Stomach smooth muscle (tissue), 2 donors: Measurements from ENCODE around the gene MEGF6.

Source experiments
- H3K27ac ChIP-seq: one replicate; pipeline ENCODE4 v1.7.0; 2013; ENCODE audit warnings: mild to moderate bottlenecking, low read length, inconsistent platforms
- H3K27me3 ChIP-seq, 2 donors: one replicate each; pipeline ENCODE4 v1.7.0; 2013; ENCODE audit warnings: low read length in 2 of 2; ENCODE audit not compliant: insufficient read depth in 2 of 2, control insufficient read depth in 1 of 2
- H3K36me3 ChIP-seq, 2 donors: one replicate each; pipeline ENCODE4 v1.7.0; 2013; ENCODE audit warnings: low read length in 2 of 2; ENCODE audit not compliant: control insufficient read depth in 2 of 2, insufficient read depth in 2 of 2
- H3K4me1 ChIP-seq: one replicate; pipeline ENCODE4 v1.7.0; 2013; ENCODE audit warnings: low read length; ENCODE audit not compliant: control insufficient read depth, insufficient read depth
- H3K4me3 ChIP-seq, 2 donors: one replicate each; pipeline ENCODE4 v1.7.0; 2013; ENCODE audit warnings: low read length in 2 of 2
- H3K9ac ChIP-seq, 2 donors: one replicate each; pipeline ENCODE4 v1.7.0; 2013; ENCODE audit warnings: low read length in 2 of 2, mild to moderate bottlenecking in 1 of 2
- H3K9me3 ChIP-seq, 2 donors: one replicate each; pipeline ENCODE4 v1.7.0; 2013; ENCODE audit warnings: low read length in 2 of 2; ENCODE audit not compliant: control insufficient read depth in 2 of 2
- donor health status: healthy.
- donor health status: Pancreatic carcinoma.

MEGF6 gene

GRCh38 chr1:3455670-3456448, 155.4 kb downstream of the MEGF6 start:
- Histone ChIP-seq H3K27me3 (peaks cover 36 to 47% of the 10 kb centered on the region in 2 donors), H3K36me3 (no peaks in the 10 kb centered on the region), H3K27ac (no peak overlapping the region), H3K4me1 (peaks cover 25% of the 10 kb centered on the region), H3K9ac (no peak overlapping the region), H3K4me3 (no peak overlapping the region), H3K9me3 (no peaks in the 10 kb centered on the region)

- Histone ChIP-seq H3K4me1 (peaks cover 25% of the 10 kb centered on the region), H3K36me3 (no peaks in the 10 kb centered on the region), H3K9ac (no peak overlapping the region), H3K27ac (no peak overlapping the region), H3K27me3 (peaks cover 39 to 47% of the 10 kb centered on the region in 2 donors), H3K9me3 (no peaks in the 10 kb centered on the region), H3K4me3 (peak overlapping the region in 1 of 2 donors; percentile 47)
These were observed 156.3 kb downstream of the MEGF6 start for GRCh38 chr1:3454811-3455618.

GRCh38 chr1:3453891-3454810, 157.2 kb downstream of the MEGF6 start, which contains the start of gene ARHGEF16:
Gene ARHGEF16, plus strand, starts transcription at chr1:3454665. Its CDS starts 8,420 bp downstream, at chr1:3463085.
- Histone ChIP-seq H3K4me3 (peak within 1 kb of the TSS in 1 of 2 donors; percentile 54), H3K27ac (no peak within 1 kb of the TSS), H3K9me3 (no peaks in the 10 kb centered on the region), H3K9ac (no peak within 1 kb of the TSS), H3K4me1 (peaks cover 25% of the 10 kb centered on the region), H3K36me3 (no peaks in the 10 kb centered on the region), H3K27me3 (peaks cover 39 to 47% of the 10 kb centered on the region in 2 donors)

- H3K4me3 ChIP-seq, result no peak overlapping the region
- H3K36me3 ChIP-seq, result no peaks in the 10 kb centered on the region
- no peaks in the 10 kb centered on the region for H3K9me3 ChIP-seq
- peaks cover 22% of the 10 kb centered on the region for H3K4me1 ChIP-seq
- peaks cover 39 to 47% of the 10 kb centered on the region in 2 donors for H3K27me3 ChIP-seq
- H3K9ac ChIP-seq, result peak overlapping the region in 1 of 2 donors; percentile 31
- H3K27ac ChIP-seq, result no peak overlapping the region
These were observed 158.0 kb downstream of the MEGF6 start for GRCh38 chr1:3453203-3453761.

- no peaks in the 10 kb centered on the region for H3K36me3 ChIP-seq
- H3K9me3 ChIP-seq, result no peaks in the 10 kb centered on the region
- peaks cover 17% of the 10 kb centered on the region for H3K4me1 ChIP-seq
- H3K4me3 ChIP-seq, result no peak overlapping the region
- H3K27ac ChIP-seq, result no peak overlapping the region
- peaks cover 39 to 47% of the 10 kb centered on the region in 2 donors for H3K27me3 ChIP-seq
- H3K9ac ChIP-seq, result peak overlapping the region; percentile 13 to 31
These were observed 158.5 kb downstream of the MEGF6 start for GRCh38 chr1:3452866-3453175.

GRCh38 chr1:3451994-3452865, 159.1 kb downstream of the MEGF6 start:
- peaks cover 39 to 47% of the 10 kb centered on the region in 2 donors for H3K27me3 ChIP-seq
- H3K9ac ChIP-seq, result peak overlapping the region; percentile 13 to 31
- no peak overlapping the region for H3K27ac ChIP-seq

GRCh38 chr1:3450983-3451382, 160.3 kb downstream of the MEGF6 start:
- H3K36me3 ChIP-seq, result no peaks in the 10 kb centered on the region
- peaks cover 12% of the 10 kb centered on the region for H3K4me1 ChIP-seq
- H3K9me3 ChIP-seq, result no peaks in the 10 kb centered on the region
- peaks cover 33 to 40% of the 10 kb centered on the region in 2 donors for H3K27me3 ChIP-seq
- H3K9ac ChIP-seq, result no peak overlapping the region
- H3K27ac ChIP-seq, result no peak overlapping the region
- no peak overlapping the region for H3K4me3 ChIP-seq

More at GRCh38 chr1:3451994-3452865, 159.1 kb downstream of the MEGF6 start:
- no peak overlapping the region for H3K4me3 ChIP-seq
- no peaks in the 10 kb centered on the region for H3K36me3 ChIP-seq
- H3K9me3 ChIP-seq, result no peaks in the 10 kb centered on the region
- peaks cover 14% of the 10 kb centered on the region for H3K4me1 ChIP-seq

GRCh38 chr1:3450202-3450863, 161.0 kb downstream of the MEGF6 start:
- Histone ChIP-seq H3K4me1 (peaks cover 12% of the 10 kb centered on the region), H3K36me3 (no peaks in the 10 kb centered on the region), H3K27ac (no peak overlapping the region), H3K9me3 (peaks cover 1% of the 10 kb centered on the region in 2 donors), H3K9ac (no peak overlapping the region), H3K4me3 (no peak overlapping the region), H3K27me3 (peaks cover 26 to 33% of the 10 kb centered on the region in 2 donors)

- peaks cover 3 to 9% of the 10 kb centered on the region in 2 donors for H3K27me3 ChIP-seq
- H3K36me3 ChIP-seq, result no peaks in the 10 kb centered on the region
- no peak overlapping the region for H3K4me3 ChIP-seq
- H3K27ac ChIP-seq, result no peak overlapping the region
- no peak overlapping the region for H3K9ac ChIP-seq
- peaks cover 2 to 4% of the 10 kb centered on the region in 2 donors for H3K9me3 ChIP-seq
- H3K4me1 ChIP-seq, result no peaks in the 10 kb centered on the region
These were observed 166.6 kb downstream of the MEGF6 start for GRCh38 chr1:3444736-3445135.
